Amygdala (tissue), 56 donors: Measurements from ENCODE around the gene TBC1D2B.
"Not testable (repeated sequence)": the region's sequence is repeated elsewhere in the genome, so short reads cannot be mapped to it uniquely, and the experiment has no call there.

ENCODE experiments used
- DNase-seq, 56 donors: peaks; one replicate each; lab custom pipeline; 2025; lab: John Stamatoyannopoulos, UW

The TBC1D2B gene

GRCh38 chr15:77981281-77982126 is 96.0 kb downstream of the TBC1D2B start:
- DNase-seq = no peak

DNA sequence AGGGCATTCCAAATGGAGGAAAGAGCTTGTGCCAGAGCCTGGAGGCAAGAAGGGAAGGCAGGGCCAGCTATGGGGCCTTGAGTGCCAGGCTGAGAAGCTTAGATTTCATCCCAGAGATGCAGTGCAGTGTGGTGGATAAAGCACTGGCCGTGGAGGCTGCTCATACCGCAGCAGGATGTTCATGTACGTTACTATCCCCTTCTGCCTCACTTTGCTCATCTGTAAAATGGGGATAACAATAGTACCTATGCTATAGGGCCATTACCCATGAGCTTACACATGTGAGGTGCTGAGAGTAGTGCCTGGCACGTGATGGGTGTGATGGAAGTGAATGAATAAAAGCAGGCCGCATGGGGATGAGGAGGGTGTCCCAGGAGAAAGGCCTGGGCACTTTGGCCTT is 96.8 kb downstream of the TBC1D2B start:
- not testable (repeated sequence) for DNase-seq

DNA sequence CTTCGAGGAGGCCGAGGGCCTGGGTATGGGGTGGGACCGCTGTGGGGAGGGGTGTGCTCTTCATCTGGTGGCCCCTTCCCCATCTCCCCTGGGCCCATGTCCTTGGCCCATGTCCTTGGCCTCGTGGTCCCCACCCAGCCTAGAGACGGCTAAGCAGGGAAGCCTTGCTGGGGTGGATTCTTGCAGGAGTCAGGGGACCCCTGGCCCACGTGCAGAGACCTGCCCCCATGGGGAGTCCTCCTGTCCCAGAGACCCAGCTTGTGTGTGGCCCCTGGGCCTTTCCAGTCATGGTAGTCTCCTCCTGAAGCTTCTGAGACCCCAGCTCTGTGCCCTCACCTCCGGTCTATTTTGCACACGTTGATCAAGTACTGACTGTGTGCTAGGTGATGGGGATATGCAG is 97.4 kb downstream of the TBC1D2B start:
- DNase-seq = no peak

DNA sequence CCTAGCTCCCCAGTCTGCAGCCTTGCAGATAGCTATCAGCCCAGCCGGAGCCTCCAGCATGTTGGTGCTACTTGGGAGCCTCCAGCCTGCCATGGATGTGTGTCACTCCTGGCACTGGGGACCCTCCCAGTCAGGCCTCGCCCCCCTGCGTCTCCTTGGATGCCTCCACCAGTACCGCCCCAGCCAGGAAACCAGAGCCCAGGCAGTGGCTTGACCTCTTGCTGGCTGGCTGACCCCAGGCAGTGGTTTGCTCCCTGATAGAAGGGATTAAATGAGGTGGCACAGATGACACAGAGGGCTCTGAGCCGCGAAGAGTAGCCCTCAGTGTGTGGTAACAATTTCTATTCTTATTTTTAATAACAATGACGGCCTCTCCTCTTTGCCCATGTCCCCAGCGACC is 98.4 kb downstream of the TBC1D2B start:
- not testable (repeated sequence) for DNase-seq

DNA sequence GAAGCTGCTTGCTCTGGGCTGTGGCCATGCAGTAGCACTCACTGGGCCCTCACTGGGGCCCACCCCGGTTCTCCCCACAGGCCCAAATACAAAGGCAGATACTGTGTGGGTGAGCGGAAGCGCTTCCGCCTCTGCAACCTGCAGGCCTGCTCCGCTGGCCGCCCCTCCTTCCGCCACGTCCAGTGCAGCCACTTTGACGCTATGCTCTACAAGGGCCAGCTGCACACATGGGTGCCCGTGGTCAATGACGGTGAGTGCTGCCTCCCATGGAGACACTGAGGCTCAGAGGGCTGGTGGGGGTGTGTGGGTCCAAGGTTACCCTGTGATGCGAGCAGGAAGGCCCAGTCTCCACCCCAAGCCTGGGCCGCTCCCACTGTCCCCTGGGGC is 98.8 kb downstream of the TBC1D2B start:
- DNase-seq = not testable (repeated sequence)

- DNase-seq = not testable (repeated sequence)
Measured at GRCh38 chr15:77977903-77978758, 99.4 kb downstream of the TBC1D2B start.

DNA sequence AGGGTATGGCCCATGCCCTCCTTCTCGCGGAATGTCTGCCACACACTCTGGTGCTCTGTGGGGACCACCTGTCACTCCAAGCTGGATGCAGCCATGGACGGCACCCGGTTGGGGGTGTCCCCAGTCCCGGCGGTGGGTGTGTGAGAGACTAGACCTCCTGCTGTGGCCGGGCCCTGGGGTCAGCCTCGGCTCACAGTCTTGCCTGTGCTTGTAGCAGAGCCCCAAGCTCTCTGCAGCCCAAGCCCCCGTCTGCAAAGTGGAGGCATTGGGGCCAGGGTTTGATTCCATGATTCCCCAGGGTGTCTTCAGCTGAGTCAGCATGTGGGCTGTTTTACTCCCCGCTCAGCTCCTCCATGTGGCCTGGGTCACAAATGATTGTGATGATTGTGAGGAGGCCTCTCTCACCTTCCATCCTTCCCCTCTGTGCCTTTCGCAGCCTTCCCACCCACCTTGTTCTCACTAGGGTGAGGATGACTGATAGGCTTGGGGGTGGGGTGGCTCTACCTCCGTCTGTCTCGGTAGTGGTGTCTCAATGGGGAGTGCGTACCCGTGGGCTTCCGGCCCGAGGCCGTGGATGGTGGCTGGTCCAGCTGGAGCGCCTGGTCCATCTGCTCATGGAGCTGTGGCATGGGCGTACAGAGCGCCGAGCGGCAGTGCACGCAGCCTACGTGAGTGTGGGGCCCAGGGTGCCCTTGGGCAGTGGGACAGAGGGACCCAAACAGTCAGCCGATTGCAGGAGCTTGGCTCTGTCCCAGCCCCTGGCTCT is 100.6 kb downstream of the TBC1D2B start:
- DNase-seq = not testable (repeated sequence)

GRCh38 chr15:77976095-77976450 is 101.4 kb downstream of the TBC1D2B start:
- DNase-seq = not testable (repeated sequence)

DNA sequence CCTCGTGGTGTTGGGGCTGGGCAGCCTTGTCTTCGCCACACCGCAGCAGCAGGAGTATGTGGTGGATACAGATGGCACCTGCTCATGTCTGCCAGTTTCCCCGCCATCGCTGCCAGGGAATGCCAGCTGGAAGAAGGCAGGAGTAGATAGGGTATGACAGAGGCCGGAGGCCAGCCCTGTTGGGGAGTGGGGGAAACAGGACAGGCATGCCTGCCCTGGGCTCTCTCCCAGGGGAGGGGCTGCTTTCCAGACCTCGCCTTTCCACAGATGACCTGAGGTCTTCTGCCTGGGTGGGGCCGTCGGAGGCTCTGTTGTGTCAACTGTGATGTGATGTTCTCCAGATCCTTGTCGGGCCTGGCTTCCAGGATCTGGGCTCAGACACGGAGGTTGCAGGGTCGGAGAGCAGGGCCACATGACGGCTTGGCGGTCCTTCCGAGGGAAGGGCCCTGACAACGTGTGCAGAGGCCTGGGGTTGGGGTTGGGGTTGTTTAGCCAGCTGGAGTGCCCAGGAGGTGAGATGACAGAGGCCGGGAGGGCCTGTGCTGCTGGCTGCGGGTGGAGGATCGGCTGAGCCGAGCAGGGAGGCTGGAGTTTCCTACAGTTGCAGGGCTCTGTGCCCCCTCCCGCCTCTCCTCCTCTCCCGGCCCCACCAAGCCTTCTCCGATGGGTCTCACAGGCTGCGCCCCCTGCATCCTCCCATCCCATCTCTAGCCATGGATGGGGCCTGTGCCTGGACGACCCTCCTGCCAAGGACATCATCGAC is 102.0 kb downstream of the TBC1D2B start:
- no peak for DNase-seq

DNA sequence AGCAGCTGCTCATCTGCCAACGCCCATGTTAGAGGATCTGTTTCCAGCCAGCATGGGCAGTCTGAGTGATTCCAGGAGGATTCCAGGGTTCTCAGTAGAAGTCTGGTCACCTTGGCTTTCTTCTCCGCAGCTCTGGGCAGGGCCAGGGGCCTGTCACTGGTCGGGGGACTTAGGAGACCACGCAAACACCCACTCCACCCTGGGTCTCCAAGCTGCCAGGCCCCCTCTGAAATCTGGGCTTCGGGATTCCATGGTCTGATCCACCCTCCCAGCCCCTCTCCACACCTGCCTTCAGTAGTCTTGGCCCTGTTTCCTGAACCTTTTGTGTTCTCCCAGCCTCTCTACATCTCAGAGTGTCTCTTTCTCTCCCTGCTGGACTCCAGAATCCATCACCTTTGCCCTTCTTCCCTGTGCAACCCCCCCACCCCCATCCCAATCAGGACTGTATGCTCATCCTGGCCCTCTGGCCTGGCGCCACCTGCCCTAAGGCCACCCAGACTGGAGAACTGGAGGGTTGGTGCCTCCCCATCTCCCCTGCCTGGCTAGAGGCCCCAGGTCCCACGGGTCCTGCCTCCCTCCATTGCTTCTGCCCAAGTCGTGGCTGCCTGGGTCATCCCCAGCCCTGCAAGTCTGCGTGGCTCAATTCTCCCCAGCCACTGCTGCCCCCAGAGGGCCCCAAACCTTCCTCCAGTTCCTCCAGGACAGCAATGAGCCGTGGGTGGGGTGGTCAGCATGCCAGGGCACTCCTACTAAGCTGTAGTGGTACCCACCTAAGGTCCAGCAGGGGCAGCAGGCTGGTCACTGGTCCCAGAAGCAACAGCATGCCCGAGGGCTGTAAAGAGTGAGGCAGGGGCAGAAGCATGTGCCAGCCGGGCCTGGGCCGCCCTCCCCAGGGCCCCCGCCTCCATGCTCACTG is 102.8 kb downstream of the TBC1D2B start:
- DNase-seq = no peak

- peak in 28 of 56 donors; percentile 9 to 79 (median 46) for DNase-seq
Measured at GRCh38 chr15:77974098-77974414, 103.5 kb downstream of the TBC1D2B start.

DNA sequence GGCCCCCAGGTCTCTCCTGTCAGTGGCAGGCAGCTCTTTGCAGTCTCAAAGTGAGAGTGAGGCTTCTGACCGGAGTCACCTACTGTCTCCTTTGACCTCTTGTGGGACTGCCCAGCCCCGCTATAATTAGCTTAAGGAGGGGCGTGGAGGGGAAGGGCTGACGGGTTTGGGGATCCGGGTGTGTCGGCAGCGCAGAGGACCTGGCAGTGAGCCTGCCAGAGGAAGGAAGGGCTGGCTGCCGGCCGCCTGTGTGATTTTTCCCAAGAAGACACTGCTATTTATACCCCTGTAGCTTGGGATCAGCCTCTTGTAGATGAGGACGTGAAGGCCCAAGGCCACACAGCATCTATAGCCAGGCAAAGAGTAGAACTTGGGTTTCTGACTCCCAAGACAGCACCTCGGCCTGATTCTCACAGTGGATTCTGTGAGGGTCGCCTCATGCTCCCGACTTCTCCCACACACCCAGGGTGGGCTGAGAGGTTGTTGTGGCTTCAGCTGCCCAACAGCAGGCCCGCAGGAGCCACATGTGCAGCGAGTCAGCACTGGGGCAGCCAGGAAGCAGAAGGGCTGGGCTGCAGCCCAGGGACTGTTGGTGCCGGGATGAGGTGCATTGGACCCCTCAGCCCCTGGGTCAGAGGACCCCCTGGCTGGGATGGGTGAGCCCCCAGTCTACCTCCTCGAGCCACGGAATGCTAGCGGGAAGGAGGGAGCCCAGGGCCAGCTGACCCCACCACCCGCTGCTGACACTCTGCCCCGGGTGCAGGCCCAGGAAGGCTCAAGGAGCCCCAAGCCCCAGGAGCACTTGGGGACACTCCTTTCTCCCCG is 104.0 kb downstream of the TBC1D2B start:
- DNase-seq = not testable (repeated sequence)

DNA sequence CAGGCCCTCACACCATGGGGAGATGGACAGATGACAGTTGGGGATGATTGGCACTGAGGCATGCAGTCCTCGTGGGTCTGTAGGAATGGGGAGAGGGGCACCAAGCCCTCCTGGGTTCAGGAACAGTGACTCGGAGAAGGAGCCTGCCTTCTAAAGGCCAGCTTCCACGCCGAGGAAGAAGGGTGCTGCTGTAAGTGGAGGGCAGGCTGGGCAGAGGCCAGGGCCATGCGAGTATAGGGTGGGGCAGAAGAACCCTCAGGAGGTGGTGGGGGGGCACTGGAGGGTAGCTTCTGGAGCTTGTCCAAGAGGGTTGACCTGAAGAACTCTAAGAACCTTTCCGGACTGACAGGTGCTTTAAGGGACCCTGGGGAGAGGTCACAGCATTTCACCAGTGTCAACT is 104.8 kb downstream of the TBC1D2B start:
- not testable (repeated sequence) for DNase-seq

DNA sequence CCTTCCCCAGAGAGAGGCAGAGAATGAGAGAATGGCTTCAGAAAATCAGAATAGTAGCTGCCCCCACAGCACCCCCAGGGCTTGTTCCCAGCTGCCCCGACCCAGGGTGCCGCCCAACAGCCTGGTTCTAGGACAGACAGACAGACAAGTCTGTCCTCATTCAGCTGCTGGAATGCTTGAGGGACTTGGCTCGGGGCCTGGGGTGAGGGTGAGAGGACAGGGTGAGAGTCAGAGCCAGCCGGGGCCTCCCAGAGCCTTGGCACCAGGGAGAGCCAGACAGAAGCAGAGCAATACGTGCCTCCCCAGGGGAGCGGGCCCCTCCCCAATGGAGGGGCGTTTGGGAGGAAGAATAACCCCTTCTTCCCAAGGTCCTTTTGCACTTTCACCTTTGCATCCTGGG is 105.6 kb downstream of the TBC1D2B start:
- DNase-seq = not testable (repeated sequence)

- DNase-seq = not testable (repeated sequence)
Measured at GRCh38 chr15:77970813-77971360, 106.6 kb downstream of the TBC1D2B start.

DNA sequence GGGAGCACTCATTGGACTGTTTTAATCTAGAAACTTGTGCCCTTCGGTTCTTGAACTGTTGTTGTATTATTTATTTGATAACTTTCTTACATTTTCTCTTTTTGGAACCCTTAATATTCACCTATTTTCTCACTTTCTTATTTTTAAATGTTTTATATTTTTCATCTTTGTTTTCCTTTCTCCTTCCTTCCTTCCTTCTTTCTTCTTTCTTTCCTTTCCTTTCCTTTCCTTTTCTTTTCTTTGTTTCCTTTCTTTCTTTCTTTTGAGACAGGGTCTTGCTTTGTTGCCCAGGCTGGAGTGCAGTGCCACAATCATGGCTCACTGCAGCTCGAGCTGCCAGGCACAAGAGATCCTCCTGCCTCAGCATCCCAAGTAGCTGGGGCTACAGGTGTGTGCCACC is 108.5 kb downstream of the TBC1D2B start:
- DNase-seq = no peak

GRCh38 chr15:77967798-77968197 is 109.7 kb downstream of the TBC1D2B start:
- DNase-seq = no peak

DNA sequence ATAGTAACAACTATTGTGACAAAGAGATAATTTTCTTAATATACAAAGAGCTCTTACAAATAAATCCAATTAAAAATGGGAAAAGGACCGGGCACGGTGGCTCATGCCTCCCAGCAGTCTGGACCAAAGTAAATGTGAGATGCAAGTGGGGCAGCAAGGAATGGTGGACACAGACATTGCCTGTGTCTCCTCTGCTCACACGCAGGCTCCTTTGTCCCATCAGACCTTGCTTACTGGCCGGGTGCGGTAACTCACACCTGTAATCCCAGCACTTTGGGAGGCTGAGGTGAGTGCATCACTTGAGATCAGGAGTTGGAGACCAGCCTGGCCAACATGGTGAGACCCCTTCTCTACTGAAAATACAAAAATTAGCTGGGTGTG is 110.3 kb downstream of the TBC1D2B start:
- not testable (repeated sequence) for DNase-seq
